Measurements from ENCODE around the gene APOL3.
"Not testable (repeated sequence)": the region's sequence is repeated elsewhere in the genome, so short reads cannot be mapped to it uniquely, and the experiment has no call there.

Gene APOL3

DNA sequence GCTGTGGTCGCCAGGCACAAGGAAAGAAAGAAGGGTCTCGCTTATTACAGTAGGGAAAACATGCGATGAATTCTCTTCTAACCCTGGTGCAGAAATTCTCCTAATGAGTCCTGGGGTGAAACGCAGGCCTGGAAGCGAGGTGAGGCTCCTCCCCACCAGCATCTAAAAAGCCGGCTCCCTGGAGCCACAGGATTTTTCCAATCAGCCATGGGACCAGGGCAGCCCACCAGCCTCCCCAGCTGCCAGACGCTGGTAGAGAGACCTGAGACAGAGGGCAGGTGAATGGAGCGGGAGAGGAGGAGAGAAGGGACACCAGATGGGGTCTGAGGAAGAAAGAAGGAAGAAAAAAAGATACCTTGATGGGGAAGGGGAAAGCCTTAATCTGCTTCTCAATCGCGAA lies 28.6 kb downstream of the APOL3 start:
- DNase-seq: no peak

DNA sequence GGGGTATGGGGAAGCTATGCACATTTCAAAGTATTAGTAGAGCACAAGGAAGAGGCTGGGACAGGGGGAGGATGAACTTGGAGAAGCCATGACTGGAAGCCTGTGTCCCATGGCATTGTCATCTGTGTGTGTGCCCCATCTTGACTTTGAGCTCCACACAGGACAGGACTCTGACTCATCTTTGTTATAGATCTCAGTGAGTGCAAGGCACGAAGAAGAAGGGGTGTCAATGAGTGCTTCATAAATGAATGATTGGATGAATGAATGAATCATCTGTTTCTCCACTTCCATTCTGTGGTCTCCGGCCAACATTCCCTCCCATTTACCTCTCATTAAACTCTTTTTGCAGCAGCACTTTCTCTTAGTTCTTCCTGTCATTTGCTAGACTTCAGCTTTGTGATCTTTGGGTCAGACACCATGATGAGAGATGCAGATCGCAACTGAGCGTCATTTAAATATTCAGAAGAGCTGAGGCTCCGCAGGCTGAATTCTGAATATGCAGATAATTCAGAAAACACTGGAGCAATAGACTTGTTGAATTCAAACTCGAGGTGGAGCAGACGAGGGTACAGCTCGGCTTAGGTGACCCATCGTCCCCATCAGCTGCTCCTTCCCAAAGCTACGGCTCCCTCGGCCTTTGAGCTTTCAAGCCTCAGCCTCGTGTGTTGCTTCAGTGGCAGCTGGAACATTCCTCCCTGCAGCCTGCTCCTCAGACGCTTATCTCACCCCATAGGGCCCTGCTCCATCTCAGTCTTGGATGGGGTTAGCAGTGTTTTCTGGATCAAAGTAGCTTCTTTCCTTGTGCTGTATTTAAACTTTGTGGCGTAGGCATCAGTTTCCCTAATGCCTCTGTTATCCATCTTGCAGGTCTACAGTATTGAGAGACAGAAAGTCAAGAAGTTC lies 30.8 kb downstream of the APOL3 start:
- DNase-seq: peak; percentile 55

DNA sequence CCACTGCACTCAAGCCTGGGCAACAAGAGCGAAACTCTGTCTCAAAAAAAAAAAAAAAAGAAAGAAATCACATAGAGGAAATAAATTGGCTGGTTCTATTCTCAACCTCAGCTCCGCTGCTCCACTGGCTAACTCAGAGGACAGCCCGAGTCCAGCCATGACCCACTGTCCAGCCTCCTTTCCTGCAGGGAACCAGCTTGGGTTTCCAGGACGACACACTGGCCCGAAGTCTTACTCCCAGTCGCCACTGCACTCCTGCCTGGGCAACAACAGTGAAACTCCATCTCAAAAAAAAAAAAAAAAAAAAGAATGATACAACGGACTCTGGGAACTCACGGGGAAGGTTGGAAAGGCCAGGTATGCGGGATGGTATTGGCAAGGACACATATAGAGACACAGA lies 31.5 kb downstream of the APOL3 start:
- no peak for DNase-seq

DNA sequence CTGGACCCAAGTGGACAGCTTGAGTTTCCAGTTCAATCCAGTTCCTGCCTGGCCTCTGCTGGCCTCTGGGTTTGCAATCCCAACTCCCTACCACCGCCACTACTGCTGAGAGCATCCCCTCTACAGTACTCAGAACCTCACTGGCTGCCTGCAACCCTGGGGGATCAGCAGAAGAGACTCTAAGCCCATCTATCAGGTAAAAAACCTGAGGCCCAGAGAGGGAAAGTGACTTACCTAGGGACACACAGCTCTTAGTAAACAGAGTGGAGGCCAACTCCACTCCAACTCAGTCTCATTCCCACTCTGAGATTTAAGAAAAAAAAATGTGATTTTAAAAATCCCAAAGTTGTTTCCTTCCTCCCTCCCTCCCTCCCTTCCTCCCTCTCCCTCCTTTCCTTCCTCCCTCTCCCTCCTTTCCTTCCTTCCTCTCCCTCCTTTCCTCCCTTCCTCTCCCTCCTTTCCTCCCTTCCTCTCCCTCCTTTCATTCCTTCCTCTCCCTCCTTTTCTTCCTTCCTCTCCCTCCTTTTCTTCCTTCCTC lies 34.5 kb downstream of the APOL3 start:
- no peak for DNase-seq

DNA sequence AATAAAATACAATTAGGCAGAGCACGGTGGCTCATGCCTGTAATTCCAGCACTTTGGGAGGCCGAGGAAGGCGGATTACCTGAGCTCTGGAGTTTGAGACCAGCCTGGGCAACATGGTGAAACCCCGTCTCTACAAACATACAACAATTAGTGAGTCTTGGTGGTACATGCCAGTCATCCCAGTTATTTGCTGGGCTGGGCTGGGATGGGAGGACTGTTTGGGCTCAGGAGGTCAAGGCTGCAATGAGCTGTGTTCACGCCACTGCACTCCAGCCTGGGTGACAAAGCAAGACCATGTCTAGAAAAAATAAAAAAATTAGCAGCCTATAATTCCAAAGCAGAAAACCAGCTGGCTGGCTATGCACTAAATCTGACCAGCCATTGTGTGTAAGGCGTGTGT lies 35.1 kb downstream of the APOL3 start:
- DNase-seq: no peak

DNA sequence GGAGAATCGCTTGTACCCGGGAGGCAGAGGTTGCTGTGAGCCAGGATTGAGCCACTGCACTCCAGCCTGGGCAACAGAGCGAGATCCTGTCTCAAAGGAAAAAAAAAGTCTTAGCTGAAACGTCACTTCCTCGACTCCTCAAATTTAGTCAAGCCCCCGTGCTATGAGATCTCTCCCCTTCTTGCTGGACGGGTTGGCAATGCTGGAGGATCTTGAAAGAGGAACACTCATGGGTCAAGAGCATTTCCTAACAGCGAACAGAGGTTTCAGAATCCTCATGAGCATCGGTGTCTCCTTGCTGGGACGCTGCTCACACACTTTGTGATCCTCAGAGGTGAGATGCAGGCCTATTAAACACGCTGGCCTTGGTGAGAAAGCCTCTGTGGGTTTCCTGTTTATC lies 35.9 kb downstream of the APOL3 start:
- no peak for DNase-seq

DNA sequence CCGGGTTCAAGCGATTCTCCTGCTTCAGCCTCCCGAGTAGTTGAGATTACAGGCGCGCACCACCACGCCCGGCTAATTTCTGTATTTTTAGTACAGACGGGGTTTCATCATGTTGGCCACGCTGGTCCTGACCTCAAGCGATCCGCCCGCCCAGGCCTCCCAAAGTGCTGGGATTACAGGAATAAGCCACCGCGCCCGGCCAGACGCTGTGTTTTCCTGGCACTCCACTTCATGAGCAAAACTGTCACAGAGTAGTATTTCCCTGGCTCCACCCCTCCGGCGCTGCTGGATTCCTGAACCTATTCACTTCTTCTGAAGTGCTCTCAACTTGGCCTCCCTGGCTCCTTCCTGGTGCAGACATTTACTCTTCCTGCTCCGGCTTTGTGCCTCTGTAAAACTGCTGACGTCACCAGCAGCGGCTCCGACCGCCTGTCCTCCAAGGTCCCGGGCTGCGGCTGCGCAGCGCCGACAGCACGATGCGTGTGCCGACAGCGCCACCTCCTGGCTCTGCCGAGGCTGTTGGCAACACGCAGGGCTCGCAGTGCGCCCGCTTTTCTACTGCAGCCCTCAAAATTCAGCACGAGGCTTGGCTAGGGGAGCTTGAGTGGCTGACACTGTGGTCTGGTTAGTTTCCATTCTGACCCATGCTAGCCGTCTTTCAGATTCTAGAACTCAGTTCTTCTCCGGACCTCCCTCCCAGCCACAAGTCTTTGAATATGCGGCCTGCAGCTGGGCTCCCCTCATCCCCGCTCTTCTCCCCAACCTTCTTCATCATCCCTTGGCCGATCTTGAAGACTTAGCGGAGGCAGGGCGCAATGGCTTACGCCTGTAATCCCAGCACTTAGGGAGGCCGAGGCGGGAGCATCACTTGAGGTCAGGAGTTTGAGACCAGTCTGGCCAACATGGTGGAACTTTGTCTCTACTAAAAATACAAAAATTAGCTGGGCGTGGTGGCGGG lies 36.6 kb downstream of the APOL3 start:
- DNase-seq: peak; percentile 96

DNA sequence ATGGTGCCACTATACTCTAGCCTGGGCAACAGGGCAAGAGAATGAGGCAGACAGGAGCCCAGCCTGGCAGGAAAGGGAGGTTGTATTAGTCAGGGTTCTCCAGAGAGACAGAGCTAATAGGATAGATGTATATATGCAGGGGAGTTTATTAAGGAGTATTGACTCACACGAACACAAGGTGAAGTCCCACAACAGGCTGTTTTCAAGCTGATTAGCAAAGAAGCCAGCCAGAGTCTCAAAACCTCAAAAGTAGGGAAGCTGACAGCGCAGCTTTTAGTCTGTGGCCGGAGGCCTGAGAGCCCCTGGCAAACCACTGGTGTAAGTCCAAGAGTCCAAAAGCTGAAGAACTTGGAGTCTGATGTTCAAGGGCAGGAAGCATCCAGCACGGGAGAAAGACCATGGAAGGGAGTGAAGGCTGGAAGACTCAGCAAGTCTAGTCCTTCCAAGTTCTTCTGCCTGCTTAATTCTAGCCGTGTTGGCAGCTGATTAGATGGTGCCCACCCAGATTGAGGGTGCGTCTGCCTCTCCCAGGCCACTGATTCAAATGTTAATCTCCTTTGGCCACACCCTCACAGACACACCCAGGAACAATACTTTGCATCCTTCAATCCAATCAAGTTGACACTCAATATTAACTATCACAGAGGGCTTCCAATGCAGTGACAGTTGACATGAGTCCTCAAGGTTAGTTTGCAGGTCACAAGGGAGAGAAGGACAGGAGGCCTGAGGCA lies 39.8 kb downstream of the APOL3 start:
- not testable (repeated sequence) for DNase-seq

DNA sequence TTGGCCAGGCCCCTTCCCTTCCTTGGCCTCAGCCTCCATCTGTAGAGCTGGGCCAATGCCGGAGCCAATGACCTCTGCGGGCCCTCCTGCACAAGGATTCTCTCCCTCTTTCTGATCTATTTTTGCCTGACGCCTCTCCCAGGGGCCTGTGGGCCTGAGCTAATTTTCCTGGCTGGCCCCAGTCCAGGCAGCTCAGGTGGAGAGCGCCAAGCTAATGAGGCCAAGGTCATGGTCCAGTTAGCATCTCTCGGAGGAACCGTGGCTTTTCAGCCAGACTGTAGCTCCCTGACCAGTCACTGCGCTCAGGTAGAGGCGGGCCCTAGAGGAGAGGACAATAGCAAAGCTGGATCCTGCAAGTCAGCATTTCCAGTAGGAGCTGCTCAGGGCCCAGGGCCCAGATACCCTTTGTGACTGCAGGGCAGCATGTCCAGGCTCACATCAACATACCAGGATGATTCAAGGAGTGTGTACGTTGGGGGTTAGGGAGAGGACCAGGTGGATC lies 43.5 kb downstream of the APOL3 start:
- no peak for DNase-seq

DNA sequence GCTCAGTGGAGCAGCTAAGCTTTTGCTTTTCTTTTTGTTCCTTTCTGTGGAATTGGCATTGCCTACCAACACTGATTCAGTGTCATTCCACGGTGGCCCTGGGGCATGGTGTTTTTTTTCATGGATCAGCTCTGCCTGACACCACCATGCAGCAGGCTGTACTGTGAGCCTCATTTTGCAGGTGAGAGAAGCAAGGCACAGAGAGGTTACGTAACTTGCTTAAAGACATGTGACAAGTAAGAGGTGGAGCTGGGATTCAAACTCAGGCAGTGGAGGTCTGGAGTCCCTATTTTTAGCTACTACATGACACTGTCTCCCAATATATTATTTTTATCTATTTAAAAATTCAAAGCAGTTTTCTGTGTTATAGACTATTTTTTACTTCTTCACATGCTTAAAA lies 44.4 kb downstream of the APOL3 start:
- DNase-seq: no peak

DNA sequence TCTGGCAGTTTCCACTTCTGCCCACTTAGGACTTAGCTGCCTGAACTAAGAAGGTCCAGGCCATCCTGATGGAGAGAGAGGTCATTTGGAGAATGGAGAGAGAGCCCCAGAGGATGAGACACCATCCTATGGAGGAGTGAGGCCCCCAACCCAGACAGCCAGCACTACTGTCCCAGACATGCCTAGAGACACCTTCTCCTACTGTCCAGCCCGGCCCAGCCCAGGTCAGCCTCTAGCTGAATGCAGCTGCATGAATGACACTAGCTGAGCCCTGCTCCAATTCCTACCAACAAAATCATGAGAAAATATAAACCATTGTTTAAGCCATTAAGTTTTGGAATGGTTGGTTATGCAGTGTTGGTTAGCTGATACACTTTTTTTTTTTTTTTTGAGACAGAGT lies 47.4 kb downstream of the APOL3 start:
- DNase-seq: no peak

DNA sequence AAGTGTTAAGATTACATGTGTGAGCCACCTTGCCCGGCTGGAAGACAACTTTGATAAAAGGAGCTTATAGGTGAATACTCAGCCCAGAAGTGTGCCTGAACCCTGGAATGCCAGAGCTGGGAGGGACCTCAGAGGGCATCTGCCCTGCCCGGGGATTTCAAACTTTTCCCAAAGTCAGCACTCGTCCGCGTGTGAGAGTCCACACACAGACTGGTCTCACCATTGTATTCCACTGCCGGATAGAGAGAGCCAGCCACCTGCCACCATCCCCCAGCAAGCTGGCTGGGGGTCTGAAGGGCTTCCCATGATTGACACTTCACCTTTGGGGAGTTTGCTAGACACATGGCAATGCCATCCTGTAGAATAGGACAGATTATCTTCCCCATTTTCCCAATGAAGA lies 49.2 kb downstream of the APOL3 start:
- DNase-seq: no peak

DNA sequence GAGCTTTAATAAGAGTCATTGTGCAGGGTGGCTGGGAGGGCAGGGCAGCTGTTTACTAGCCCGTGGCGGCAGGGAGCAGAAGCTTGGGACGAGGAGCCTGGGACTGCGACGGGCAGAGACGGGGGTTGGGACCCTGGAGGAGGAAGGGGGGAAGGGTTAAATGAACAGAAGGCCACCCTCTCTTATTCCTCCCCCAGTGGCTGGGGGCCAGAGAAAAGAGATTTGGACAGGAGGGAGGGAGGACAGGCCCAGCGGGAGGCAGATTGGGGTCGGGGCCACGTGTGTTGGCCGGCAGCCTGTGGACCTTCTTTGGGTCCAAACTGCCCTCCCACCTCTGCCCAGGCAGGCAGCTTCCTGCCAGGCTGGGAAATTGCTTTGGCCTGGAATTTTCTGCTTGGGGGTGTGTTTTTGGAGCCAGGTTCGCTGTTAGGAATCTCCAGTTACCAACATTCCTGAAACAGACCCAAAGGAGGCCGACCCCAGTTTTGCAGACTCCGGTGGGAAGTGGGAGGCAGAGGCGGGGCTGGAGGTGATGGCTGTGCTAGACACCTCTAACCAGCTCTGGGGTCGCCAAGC lies 50.2 kb downstream of the APOL3 start:
- peak; percentile 19 for DNase-seq

DNA sequence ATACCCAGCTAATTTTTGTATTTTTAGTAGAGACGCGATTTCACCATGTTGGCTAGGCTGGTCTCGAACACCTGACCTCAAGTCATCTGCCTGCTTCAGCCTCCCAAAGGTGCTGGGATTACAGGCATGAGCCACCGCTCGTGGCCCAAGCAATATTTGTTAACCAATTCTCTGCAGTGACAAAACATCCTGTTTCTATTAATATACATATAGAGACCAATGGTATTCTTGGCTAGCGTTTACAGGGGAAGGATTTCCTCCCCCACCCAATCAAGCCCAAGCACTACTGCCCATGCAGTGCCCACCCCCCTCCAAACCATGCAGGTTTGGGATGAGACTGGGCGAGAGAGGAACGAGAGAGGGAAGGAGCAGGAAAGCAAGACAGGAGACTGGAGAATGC lies 53.1 kb downstream of the APOL3 start:
- DNase-seq: peak; percentile 17

DNA sequence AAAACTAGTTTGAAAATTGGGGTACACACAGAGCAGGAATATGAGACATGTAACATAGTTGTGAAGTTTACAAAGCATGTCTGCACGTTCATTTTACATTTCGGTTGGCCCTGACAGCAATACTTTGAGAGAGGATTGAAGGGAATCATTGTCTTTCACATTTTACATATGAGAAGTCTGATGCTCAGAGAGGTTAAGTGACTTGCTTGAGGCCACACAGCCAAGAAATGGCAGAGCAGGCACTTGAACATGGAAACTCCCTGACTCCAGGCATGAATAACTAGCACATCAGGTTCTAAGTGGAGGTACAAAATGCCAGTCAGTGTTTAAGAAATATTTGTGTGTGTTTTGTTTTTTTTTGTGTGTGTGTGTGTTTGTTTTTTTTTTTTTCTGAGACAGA lies 53.6 kb downstream of the APOL3 start:
- no peak for DNase-seq

DNA sequence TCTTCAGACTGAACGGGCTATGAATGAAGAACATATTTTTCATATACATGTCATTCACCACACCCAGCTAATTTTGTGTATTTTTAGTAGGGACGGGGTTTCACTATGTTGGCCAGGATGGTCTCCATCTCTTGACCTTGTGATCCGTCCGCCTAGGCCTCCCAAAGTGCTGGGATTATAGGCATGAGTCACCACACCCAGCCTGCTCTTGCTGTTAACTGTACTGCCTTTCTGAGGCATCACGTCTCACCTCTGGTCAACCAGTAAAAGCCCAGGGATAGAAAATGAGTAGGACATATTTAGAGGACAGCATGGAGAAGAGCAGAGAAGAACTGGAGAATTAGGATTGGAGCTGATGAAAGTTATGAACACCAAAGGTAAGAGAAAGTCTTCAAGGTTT lies 55.6 kb downstream of the APOL3 start:
- peak; percentile 30 for DNase-seq

DNA sequence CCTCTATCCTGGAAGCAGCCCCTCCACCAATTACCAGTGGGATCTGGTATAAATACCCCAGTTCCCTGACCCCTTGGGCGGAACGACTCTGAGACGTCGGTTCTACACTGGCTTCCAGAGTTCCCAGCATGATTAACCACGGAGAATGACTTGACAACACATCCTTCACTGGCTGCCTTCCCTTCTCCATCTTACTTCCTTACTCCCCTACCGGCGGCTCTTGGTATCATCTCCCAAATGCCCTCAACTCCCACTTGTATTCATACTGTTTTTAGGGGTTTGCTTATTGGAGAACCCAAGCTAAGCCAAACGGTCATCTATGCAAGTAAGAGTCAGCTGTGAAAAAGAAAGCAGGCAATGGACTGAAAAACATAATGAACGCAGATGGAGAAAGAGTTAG lies 56.1 kb downstream of the APOL3 start:
- no peak for DNase-seq

DNA sequence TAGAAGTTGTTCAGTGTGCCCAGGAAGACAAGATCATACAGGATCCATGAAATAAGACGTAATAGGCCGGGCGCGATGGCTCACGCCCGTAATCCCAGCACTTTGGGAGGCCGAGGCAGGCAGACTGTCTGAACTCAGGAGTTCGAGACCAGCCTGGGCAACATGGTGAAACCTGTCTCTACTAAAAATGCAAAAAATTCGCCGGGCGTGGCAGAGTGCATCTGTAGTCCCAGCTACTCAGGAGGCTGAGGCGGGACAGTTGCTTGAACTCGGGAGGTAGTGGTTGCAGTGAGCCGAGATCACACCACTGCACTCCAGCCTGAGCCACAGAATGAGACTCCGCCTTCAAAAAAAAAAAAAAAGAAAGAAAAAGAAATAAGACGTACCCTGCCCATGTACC lies 56.7 kb downstream of the APOL3 start:
- DNase-seq: no peak

DNA sequence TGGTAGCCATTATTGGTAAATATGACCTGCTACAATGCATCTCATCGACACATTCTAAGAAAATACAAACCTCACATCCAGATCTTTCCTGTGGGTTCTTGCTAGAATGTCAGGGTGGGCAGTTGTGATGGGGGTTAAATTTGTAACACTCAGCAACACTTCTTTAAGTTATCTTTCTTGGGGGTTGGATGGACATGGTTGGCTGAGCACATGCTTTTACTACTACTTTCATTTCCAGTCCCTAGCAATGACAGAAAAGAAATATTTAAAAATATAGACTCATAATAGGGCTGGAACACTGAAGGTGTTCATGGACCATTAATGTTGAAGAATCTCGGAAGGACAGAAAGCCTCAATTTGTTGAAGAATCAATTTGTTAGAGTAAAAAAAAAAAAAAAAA lies 57.6 kb downstream of the APOL3 start:
- DNase-seq: no peak

DNA sequence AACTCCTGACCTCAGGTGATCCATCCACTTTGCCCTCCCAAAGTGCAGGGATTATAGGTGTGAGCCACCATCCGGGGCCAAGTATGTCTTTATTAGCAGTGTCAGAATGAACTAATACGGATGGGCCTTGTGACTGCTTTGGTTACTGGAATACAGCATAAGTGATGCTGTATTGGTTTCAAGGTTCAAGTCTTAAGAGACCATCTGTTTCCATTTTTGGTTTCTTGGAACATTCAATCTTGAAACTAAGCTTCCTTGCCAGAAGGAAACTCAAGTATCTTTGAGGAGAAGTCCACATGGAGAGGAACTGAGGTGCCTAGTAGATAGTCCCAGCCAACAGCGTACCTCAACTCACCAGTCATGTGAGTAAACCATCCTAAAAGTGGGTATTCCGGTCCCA lies 58.8 kb downstream of the APOL3 start:
- DNase-seq: no peak

DNA sequence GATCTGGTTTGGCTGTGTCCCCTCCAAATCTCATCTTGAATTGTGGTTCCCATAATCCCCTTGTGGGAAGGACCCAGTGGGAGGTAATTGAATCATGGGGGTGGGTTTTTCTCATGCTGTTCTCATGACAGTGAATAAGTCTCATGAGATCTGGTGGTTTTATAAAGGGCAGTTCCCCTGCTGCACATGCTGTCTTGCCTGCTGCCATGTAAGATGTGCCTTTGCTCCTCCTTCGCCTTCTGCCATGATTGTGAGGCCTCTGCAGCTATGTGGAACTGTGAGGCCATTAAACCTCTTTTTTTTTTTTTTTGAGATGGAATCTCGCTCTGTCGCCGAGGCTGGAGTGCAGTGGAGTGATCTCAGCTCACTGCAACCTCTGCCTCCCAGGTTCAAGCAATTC lies 59.6 kb downstream of the APOL3 start:
- not testable (repeated sequence) for DNase-seq

DNA sequence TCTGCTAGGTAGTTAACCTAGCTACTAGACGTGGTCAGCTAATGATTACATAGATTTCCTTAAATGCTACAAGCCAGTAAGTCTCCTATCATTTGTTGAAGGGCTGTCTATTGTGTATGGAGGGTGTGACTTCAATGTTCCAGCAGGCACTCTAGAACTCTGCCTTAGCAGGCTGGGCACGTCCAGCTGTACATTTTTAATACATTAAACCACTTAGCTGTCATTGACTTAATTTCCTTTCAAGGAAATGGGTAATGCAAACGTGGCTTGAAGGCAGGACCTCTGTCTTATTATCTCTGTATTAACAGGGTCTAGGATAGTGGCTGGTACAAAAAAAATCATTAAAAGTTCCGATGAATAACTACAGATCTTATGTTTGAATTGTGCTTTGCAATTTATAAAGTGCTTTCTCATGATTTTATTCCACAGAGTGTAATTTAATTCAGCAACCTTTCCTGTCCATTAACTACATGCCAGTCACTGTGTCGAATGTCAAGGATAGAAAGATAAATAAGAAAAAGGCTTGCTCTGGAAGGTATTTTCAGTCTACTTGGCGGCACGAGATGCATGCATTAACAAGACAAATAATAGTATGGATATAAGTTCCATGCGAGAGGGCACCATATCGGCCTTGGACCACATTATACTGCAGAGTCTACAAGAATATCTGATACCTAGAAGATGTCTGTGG lies 60.3 kb downstream of the APOL3 start:
- no peak for DNase-seq

Measured in fibroblast of skin of right biceps (primary cell).